ENCODE results near the gene SH3RF1.

SH3RF1 gene

GRCh38 chr4:169098969-169099690 is 171.6 kb downstream of the SH3RF1 start:
- DNase-seq (ENCODE audit: low spot score) = no peak
- TF ChIP-seq CTCF (IDR thresholded peaks at IDR 0.05; ENCODE audit: extremely low read depth, missing control alignments) = no peak

- peak; percentile 32 for DNase-seq (ENCODE audit: low spot score)
- no peak for TF ChIP-seq CTCF (IDR thresholded peaks at IDR 0.05; ENCODE audit: extremely low read depth, missing control alignments)
Measured at GRCh38 chr4:169098532-169098931, 172.2 kb downstream of the SH3RF1 start.

GRCh38 chr4:169098054-169098497 is 172.7 kb downstream of the SH3RF1 start:
- no peak for TF ChIP-seq CTCF (IDR thresholded peaks at IDR 0.05; ENCODE audit: extremely low read depth, missing control alignments)
- peak; percentile 33 for DNase-seq (ENCODE audit: low spot score)

- no peak for TF ChIP-seq CTCF (IDR thresholded peaks at IDR 0.05; ENCODE audit: extremely low read depth, missing control alignments)
- DNase-seq (ENCODE audit: low spot score) = no peak
Measured at GRCh38 chr4:169096221-169096620, 174.5 kb downstream of the SH3RF1 start.

GRCh38 chr4:169094656-169095231 is 176.0 kb downstream of the SH3RF1 start:
- no peak for DNase-seq (ENCODE audit: low spot score)

GRCh38 chr4:169092889-169093522 is 177.8 kb downstream of the SH3RF1 start:
- no peak for DNase-seq (ENCODE audit: low spot score)
- TF ChIP-seq CTCF (IDR thresholded peaks at IDR 0.05; ENCODE audit: extremely low read depth, missing control alignments) = no peak

More at GRCh38 chr4:169094656-169095231, 176.0 kb downstream of the SH3RF1 start:
- no peak for TF ChIP-seq CTCF (IDR thresholded peaks at IDR 0.05; ENCODE audit: extremely low read depth, missing control alignments)

Measured in GM20000 (cell line).